ENCODE results near the gene KIRREL3. TPM values are rescaled to one million over a fixed set of nuclear protein-coding genes. Genes with fewer than 3 reads are reported as not detected.

Gene KIRREL3
- total and polyA plus RNA-seq, 7 experiments from 2014 or later, result not detected

- no peak overlapping the region for H3K27ac ChIP-seq (ENCODE audit: low read depth, low read length)
- CTCF ChIA-PET, result no interaction called here
- H3K27me3 Mint-ChIP-seq, result peaks cover 0 to 8% (median 6%) of the 10 kb centered on the region in 5 donors
- H3K4me1 Mint-ChIP-seq, result no peaks in the 10 kb centered on the region
- intact Hi-C loops (cut with micrococcal nuclease), result no loop called here
- H3K27ac Mint-ChIP-seq, result no peak overlapping the region
- no peaks in the 10 kb centered on the region for H3K27me3 ChIP-seq (ENCODE audit: control insufficient read depth in 2 of 2, insufficient read depth in 2 of 2, low read length in 2 of 2)
- no peaks in the 10 kb centered on the region for H3K36me3 ChIP-seq (ENCODE audit: control insufficient read depth in 2 of 3, insufficient read depth in 3 of 3, low read length in 3 of 3)
- H3K9me3 ChIP-seq (ENCODE audit: control insufficient read depth in 2 of 3, low read length in 3 of 3), result no peaks in the 10 kb centered on the region
- H3K36me3 Mint-ChIP-seq, result no peaks in the 10 kb centered on the region
- H3K9me3 Mint-ChIP-seq, result peaks cover 0 to 5% (median 0%) of the 10 kb centered on the region in 11 donors
- DNase-seq (no peak), ATAC-seq (no peak)
- no peak overlapping the region for H3K4me3 Mint-ChIP-seq
- POLR2A ChIA-PET, result no interaction called here
- H3K4me3 ChIP-seq (ENCODE audit: low read length), result no peak overlapping the region
- H3K4me1 ChIP-seq (ENCODE audit: control insufficient read depth in 2 of 2, insufficient read depth in 2 of 2, low read length in 2 of 2), result no peaks in the 10 kb centered on the region
Measured at GRCh38 chr11:126949066-126949891, 51.3 kb downstream of the KIRREL3 start.

- no peaks in the 10 kb centered on the region for H3K9me3 ChIP-seq (ENCODE audit: control insufficient read depth in 2 of 3, low read length in 3 of 3)
- no peaks in the 10 kb centered on the region for H3K36me3 Mint-ChIP-seq
- H3K4me1 Mint-ChIP-seq, result no peaks in the 10 kb centered on the region
- DNase-seq (no peak), ATAC-seq (no peak)
- no peak overlapping the region for H3K27ac Mint-ChIP-seq
- no peak overlapping the region for H3K4me3 Mint-ChIP-seq
- peaks cover 0 to 8% (median 6%) of the 10 kb centered on the region in 5 donors for H3K27me3 Mint-ChIP-seq
- POLR2A ChIA-PET, result no interaction called here
- no peak overlapping the region for H3K27ac ChIP-seq (ENCODE audit: low read depth, low read length)
- H3K4me3 ChIP-seq (ENCODE audit: low read length), result no peak overlapping the region
- peaks cover 0 to 5% (median 0%) of the 10 kb centered on the region in 11 donors for H3K9me3 Mint-ChIP-seq
- CTCF ChIA-PET, result no interaction called here
- H3K27me3 ChIP-seq (ENCODE audit: control insufficient read depth in 2 of 2, insufficient read depth in 2 of 2, low read length in 2 of 2), result no peaks in the 10 kb centered on the region
- intact Hi-C loops (cut with micrococcal nuclease), result no loop called here
- H3K36me3 ChIP-seq (ENCODE audit: control insufficient read depth in 2 of 3, insufficient read depth in 3 of 3, low read length in 3 of 3), result no peaks in the 10 kb centered on the region
- no peaks in the 10 kb centered on the region for H3K4me1 ChIP-seq (ENCODE audit: control insufficient read depth in 2 of 2, insufficient read depth in 2 of 2, low read length in 2 of 2)
Measured at GRCh38 chr11:126948563-126948962, 52.0 kb downstream of the KIRREL3 start.

DNA sequence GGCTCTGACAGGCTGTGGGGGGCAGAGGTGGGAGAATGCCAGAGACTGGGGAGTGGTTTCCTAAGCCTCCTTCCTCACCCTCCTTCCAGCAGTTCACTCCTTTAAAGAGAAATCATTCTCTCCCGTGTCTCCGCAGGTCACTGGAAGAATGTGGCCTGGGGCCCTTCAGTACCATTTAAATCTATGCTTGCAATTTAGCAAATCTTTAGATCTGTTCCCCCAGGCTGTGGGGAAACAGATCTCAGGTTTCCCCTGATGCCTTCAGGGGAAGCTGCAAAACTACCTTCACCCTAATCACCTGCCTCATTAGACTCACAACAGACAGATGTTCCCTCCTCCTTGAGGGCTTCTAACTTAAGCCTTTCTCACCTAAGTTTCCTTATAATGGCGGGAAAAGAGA lies 55.3 kb downstream of the KIRREL3 start:
- Mint-ChIP-seq H3K27me3 (peaks cover 0 to 12% (median 7%) of the 10 kb centered on the region in 5 donors), H3K36me3 (no peaks in the 10 kb centered on the region), H3K9me3 (peaks cover 0 to 2% (median 0%) of the 10 kb centered on the region in 11 donors), H3K27ac (no peak overlapping the region), H3K4me3 (no peak overlapping the region), H3K4me1 (no peaks in the 10 kb centered on the region)
- intact Hi-C loops (cut with micrococcal nuclease), result no loop called here
- H3K4me1 ChIP-seq (ENCODE audit: control insufficient read depth in 2 of 2, insufficient read depth in 2 of 2, low read length in 2 of 2), result no peaks in the 10 kb centered on the region
- H3K4me3 ChIP-seq (ENCODE audit: low read length), result no peak overlapping the region
- no peaks in the 10 kb centered on the region for H3K9me3 ChIP-seq (ENCODE audit: control insufficient read depth in 2 of 3, low read length in 3 of 3)
- CTCF ChIA-PET, result no interaction called here
- H3K36me3 ChIP-seq (ENCODE audit: control insufficient read depth in 2 of 3, insufficient read depth in 3 of 3, low read length in 3 of 3), result no peaks in the 10 kb centered on the region
- POLR2A ChIA-PET, result no interaction called here
- DNase-seq, result no peak
- ATAC-seq, result no peak
- no peaks in the 10 kb centered on the region for H3K27me3 ChIP-seq (ENCODE audit: control insufficient read depth in 2 of 2, insufficient read depth in 2 of 2, low read length in 2 of 2)
- no peak overlapping the region for H3K27ac ChIP-seq (ENCODE audit: low read depth, low read length)

DNA sequence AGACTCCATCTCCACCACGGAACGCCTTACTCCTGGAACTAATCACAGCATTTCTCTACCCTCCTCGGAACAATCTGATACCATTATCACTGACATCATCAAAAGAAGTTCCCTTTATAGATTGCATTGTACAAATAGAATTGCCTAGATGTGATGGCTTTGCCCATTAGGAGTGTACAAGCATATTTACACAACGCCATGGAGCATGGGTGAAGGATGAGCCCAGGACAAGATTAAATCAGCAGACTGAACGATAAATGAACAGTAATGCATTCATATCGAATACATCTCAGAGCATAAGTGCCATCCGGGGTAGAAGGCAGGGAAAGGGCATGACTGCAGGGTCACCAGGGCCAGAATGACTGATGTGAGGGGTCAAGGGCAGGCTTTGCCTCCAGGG lies 57.3 kb downstream of the KIRREL3 start:
- no peak overlapping the region for H3K4me3 Mint-ChIP-seq
- ATAC-seq, result no peak

DNA sequence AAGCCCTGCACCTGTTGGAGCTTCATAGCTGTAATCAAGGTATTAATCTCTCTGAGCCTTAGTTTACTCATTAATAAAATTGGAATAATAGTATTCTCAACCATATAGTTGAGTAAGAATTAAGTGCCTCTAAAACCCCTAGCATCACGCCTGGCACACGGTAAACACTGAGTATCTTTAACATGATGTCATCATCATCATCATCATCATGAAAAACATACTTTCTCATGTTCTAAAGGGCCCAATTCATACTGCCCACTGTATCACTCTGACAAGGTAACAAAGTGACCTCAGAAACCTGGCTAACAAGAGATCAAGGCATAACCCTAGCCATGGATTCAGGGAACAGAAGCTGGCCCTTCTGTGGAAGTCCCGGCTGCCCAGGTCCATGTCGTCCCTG lies 58.4 kb downstream of the KIRREL3 start:
- Mint-ChIP-seq H3K9me3 (peaks cover 0 to 2% (median 0%) of the 10 kb centered on the region in 11 donors), H3K4me3 (no peak overlapping the region), H3K36me3 (no peaks in the 10 kb centered on the region), H3K27ac (no peak overlapping the region), H3K4me1 (no peaks in the 10 kb centered on the region), H3K27me3 (peaks cover 0 to 9% (median 0%) of the 10 kb centered on the region in 5 donors)
- no peak overlapping the region for H3K4me3 ChIP-seq (ENCODE audit: low read length)
- H3K4me1 ChIP-seq (ENCODE audit: control insufficient read depth in 2 of 2, insufficient read depth in 2 of 2, low read length in 2 of 2), result no peaks in the 10 kb centered on the region
- intact Hi-C loops (cut with micrococcal nuclease), result no loop called here
- DNase-seq, result no peak
- no peaks in the 10 kb centered on the region for H3K9me3 ChIP-seq (ENCODE audit: control insufficient read depth in 2 of 3, low read length in 3 of 3)
- CTCF ChIA-PET, result interaction anchor here (0.6 kb wide), 1 partner anchor 82 kb away, joined by 3 read pairs; no protein-coding TSS in a partner anchor
- no peak overlapping the region for H3K27ac ChIP-seq (ENCODE audit: low read depth, low read length)
- no peaks in the 10 kb centered on the region for H3K27me3 ChIP-seq (ENCODE audit: control insufficient read depth in 2 of 2, insufficient read depth in 2 of 2, low read length in 2 of 2)
- no peak for ATAC-seq
- POLR2A ChIA-PET, result no interaction called here
- no peaks in the 10 kb centered on the region for H3K36me3 ChIP-seq (ENCODE audit: control insufficient read depth in 2 of 3, insufficient read depth in 3 of 3, low read length in 3 of 3)

More for the DNA sequence above, 57.3 kb downstream of the KIRREL3 start:
- no peaks in the 10 kb centered on the region for H3K36me3 ChIP-seq (ENCODE audit: control insufficient read depth in 2 of 3, insufficient read depth in 3 of 3, low read length in 3 of 3)
- H3K27me3 ChIP-seq (ENCODE audit: control insufficient read depth in 2 of 2, insufficient read depth in 2 of 2, low read length in 2 of 2), result no peaks in the 10 kb centered on the region
- Mint-ChIP-seq H3K4me1 (no peaks in the 10 kb centered on the region), H3K36me3 (no peaks in the 10 kb centered on the region), H3K9me3 (peaks cover 0 to 3% (median 0%) of the 10 kb centered on the region in 11 donors), H3K27ac (no peak overlapping the region), H3K27me3 (peaks cover 0 to 12% (median 0%) of the 10 kb centered on the region in 5 donors)
- POLR2A ChIA-PET, result no interaction called here
- H3K9me3 ChIP-seq (ENCODE audit: control insufficient read depth in 2 of 3, low read length in 3 of 3), result no peaks in the 10 kb centered on the region
- CTCF ChIA-PET, result no interaction called here
- no peak overlapping the region for H3K27ac ChIP-seq (ENCODE audit: low read depth, low read length)
- no peak overlapping the region for H3K4me3 ChIP-seq (ENCODE audit: low read length)
- intact Hi-C loops (cut with micrococcal nuclease), result no loop called here
- no peaks in the 10 kb centered on the region for H3K4me1 ChIP-seq (ENCODE audit: control insufficient read depth in 2 of 2, insufficient read depth in 2 of 2, low read length in 2 of 2)
- no peak for DNase-seq

DNA sequence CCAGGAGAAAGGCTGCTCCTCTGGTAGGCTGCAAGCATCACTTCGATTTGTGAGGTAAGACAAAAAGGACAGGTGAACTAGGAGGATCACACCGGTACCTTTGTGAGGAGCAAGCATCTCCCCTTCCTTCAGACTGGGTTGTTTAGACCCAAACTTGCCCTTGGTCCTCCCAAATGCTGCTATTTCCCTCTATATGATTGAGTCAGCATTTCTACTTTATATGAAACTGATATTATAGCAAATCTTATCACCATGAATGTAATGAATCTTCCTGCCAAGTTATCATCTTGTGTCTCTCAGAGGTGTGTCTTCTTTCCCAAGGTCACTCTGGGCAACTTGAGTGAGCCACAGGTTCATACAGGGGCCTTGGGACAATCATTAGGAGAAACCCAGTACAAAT lies 61.0 kb downstream of the KIRREL3 start:
- no peak overlapping the region for H3K27ac Mint-ChIP-seq
- ChIA-PET POLR2A (no interaction called here), CTCF (no interaction called here)
- Histone ChIP-seq H3K36me3 (ENCODE audit: control insufficient read depth in 2 of 3, insufficient read depth in 3 of 3, low read length in 3 of 3) (no peaks in the 10 kb centered on the region), H3K4me3 (ENCODE audit: low read length) (no peak overlapping the region), H3K27me3 (ENCODE audit: control insufficient read depth in 2 of 2, insufficient read depth in 2 of 2, low read length in 2 of 2) (no peaks in the 10 kb centered on the region), H3K27ac (ENCODE audit: low read depth, low read length) (no peak overlapping the region), H3K4me1 (ENCODE audit: control insufficient read depth in 2 of 2, insufficient read depth in 2 of 2, low read length in 2 of 2) (no peaks in the 10 kb centered on the region), H3K9me3 (ENCODE audit: control insufficient read depth in 2 of 3, low read length in 3 of 3) (no peaks in the 10 kb centered on the region)
- no peak overlapping the region for H3K4me3 Mint-ChIP-seq
- intact Hi-C loops (cut with micrococcal nuclease), result no loop called here
- peaks cover 0 to 2% (median 0%) of the 10 kb centered on the region in 11 donors for H3K9me3 Mint-ChIP-seq
- ATAC-seq (no peak), DNase-seq (no peak)
- H3K4me1 Mint-ChIP-seq, result no peaks in the 10 kb centered on the region
- no peaks in the 10 kb centered on the region for H3K36me3 Mint-ChIP-seq
- peaks cover 0 to 6% (median 4%) of the 10 kb centered on the region in 5 donors for H3K27me3 Mint-ChIP-seq

DNA sequence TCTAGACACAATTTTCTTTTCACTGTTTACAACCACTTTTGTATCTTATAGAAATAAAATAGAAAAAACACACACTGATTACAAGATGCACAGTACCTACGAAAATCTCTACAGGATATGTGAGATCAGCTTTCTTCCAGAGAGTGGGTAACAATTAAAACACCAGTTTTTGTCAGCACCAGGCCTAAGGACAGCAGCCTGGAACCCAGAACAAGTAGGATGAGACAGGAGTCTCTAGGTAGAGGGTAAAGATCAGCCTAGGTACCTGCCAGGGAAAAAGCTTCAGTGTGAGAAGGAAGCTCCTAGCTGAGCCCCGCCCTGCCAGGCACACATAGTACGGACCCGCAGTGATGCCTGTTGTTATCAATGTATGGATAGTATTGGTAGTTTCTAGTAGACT lies 61.9 kb downstream of the KIRREL3 start:
- Mint-ChIP-seq H3K27me3 (peaks cover 0 to 11% (median 6%) of the 10 kb centered on the region in 5 donors), H3K4me3 (no peak overlapping the region), H3K27ac (no peak overlapping the region), H3K36me3 (no peaks in the 10 kb centered on the region), H3K4me1 (no peaks in the 10 kb centered on the region), H3K9me3 (peaks cover 0 to 2% (median 0%) of the 10 kb centered on the region in 11 donors)
- ChIA-PET POLR2A (no interaction called here), CTCF (no interaction called here)
- H3K36me3 ChIP-seq (ENCODE audit: control insufficient read depth in 2 of 3, insufficient read depth in 3 of 3, low read length in 3 of 3), result no peaks in the 10 kb centered on the region
- intact Hi-C loops (cut with micrococcal nuclease), result no loop called here
- H3K4me3 ChIP-seq (ENCODE audit: low read length), result no peak overlapping the region
- no peaks in the 10 kb centered on the region for H3K27me3 ChIP-seq (ENCODE audit: control insufficient read depth in 2 of 2, insufficient read depth in 2 of 2, low read length in 2 of 2)
- ATAC-seq (no peak), DNase-seq (no peak)
- no peaks in the 10 kb centered on the region for H3K9me3 ChIP-seq (ENCODE audit: control insufficient read depth in 2 of 3, low read length in 3 of 3)
- H3K27ac ChIP-seq (ENCODE audit: low read depth, low read length), result no peak overlapping the region
- H3K4me1 ChIP-seq (ENCODE audit: control insufficient read depth in 2 of 2, insufficient read depth in 2 of 2, low read length in 2 of 2), result no peaks in the 10 kb centered on the region
